GM12878 (cell line): ENCODE data around the gene TIMP2. TPM values are rescaled to one million over a fixed set of nuclear protein-coding genes. Genes with fewer than 3 reads are reported as not detected.

Experiments used
- ATAC-seq: fragments of 200-7000 bp; cut with Tn5 transposase; 3 replicates; pipeline ENCODE4 v1.9.1; 2020; ENCODE audit warnings: mild to moderate bottlenecking, moderate library complexity
- BruUV-seq: library from RNA; stranded (reverse); fragments of 400-500 nt; replicated peaks from 2 replicates; lab custom pipeline; 2021; lab: Mats Ljungman, UMichigan
- CTCF ChIA-PET: fragments of 300-600 bp; sonication (Branson Sonifier 250); formaldehyde crosslinking; extraction: SDS; loops from one replicate; lab custom pipeline; 2021; ENCODE audit warnings: inconsistent platforms; lab: Yijun Ruan, JAX
- POLR2A ChIA-PET: fragments of 350-600 bp; formaldehyde crosslinking; extraction: SDS; loops from one replicate; lab custom pipeline; 2021; ENCODE audit warnings: inconsistent platforms; lab: Charles Lee
- RAD21 ChIA-PET: fragments of 300-600 bp; sonication (Branson Sonifier 250); formaldehyde crosslinking; loops from one replicate; lab custom pipeline; 2023; ENCODE audit warnings: antibody characterized with exemption; ENCODE audit not compliant: unreplicated experiment; lab: Charles Lee
- SMC1A ChIA-PET: fragments of 300-600 bp; sonication (Branson Sonifier 250); formaldehyde crosslinking; loops from one replicate; lab custom pipeline; 2023; ENCODE audit not compliant: unreplicated experiment, uncharacterized antibody; lab: Charles Lee
- DNase-seq: peaks from one replicate; pipeline ENCODE4 v3.0.0-alpha.2; 2011; ENCODE audit warnings: low read depth, low spot score
- FAIRE-seq: peaks from 3 replicates; lab custom pipeline; 2011; peaks lifted over from hg19 to GRCh38; lab: Jason Lieb, UNC
- H2AFZ ChIP-seq: 2 replicates; pipeline ENCODE4 v1.6.0; 2011; ENCODE audit warnings: low read depth, low read length, control low read depth; ENCODE audit not compliant: control insufficient read depth
- H3K27ac ChIP-seq: 2 replicates; pipeline ENCODE4 v1.5.1; 2011; ENCODE audit warnings: control low read depth; ENCODE audit not compliant: control insufficient read depth, insufficient read depth
- H3K27me3 ChIP-seq, 2 experiments: replicated peaks in 1 of 2; 2 replicates each; pipeline versions ENCODE4 v1.6.0 to v1.6.1; 2011; ENCODE audit warnings: low read length in 1 of 2; ENCODE audit not compliant: control insufficient read depth in 2 of 2, insufficient read depth in 2 of 2
- H3K36me3 ChIP-seq, 2 experiments: 2 replicates each; pipeline ENCODE4 v1.5.1; 2011; ENCODE audit warnings: low read length in 1 of 2; ENCODE audit not compliant: control insufficient read depth in 2 of 2, insufficient read depth in 2 of 2
- H3K4me1 ChIP-seq: 2 replicates; pipeline ENCODE4 v1.6.1; 2011; ENCODE audit warnings: mild to moderate bottlenecking, low read length, moderate library complexity, mixed read lengths; ENCODE audit not compliant: control insufficient read depth, insufficient read depth
- H3K4me2 ChIP-seq: 2 replicates; pipeline ENCODE4 v1.6.0; 2011; ENCODE audit warnings: control low read depth; ENCODE audit not compliant: control insufficient read depth, insufficient read depth
- H3K4me3 ChIP-seq: fragments of 200-600 bp; sonication (generic); 2 replicates; pipeline ENCODE4 v1.5.1; 2016
- H3K79me2 ChIP-seq: 2 replicates; pipeline ENCODE4 v1.6.0; 2011; ENCODE audit warnings: low read length; ENCODE audit not compliant: control insufficient read depth, insufficient read depth
- H3K9ac ChIP-seq: 2 replicates; pipeline ENCODE4 v1.8.0; 2011; ENCODE audit warnings: low read length, control low read depth, mixed read lengths; ENCODE audit not compliant: control insufficient read depth, insufficient read depth
- H3K9me3 ChIP-seq: replicated peaks from 3 replicates; pipeline ENCODE4 v1.5.1; 2011; ENCODE audit warnings: mild to moderate bottlenecking, low read length; ENCODE audit not compliant: control insufficient read depth, insufficient read depth
- H4K20me1 ChIP-seq: 2 replicates; pipeline ENCODE4 v1.6.0; 2011; ENCODE audit not compliant: control insufficient read depth, insufficient read depth
- BRCA1 ChIP-seq: IDR thresholded peaks from 2 replicates; pipeline ENCODE4 v1.6.1; 2011; ENCODE audit warnings: low read depth, low read length, improper control_type of control experiment
- CHD1 ChIP-seq: IDR thresholded peaks from 2 replicates; pipeline ENCODE4 v1.6.1; 2012; ENCODE audit warnings: low read depth, low read length, improper control_type of control experiment
- CHD2 ChIP-seq: IDR thresholded peaks from 2 replicates; pipeline ENCODE4 v1.6.1; 2011; ENCODE audit warnings: low read depth, low read length, improper control_type of control experiment, borderline replicate concordance
- GATAD2B ChIP-seq: fragments of 450-650 bp; conservative IDR thresholded peaks from 2 replicates; pipeline ENCODE4 v1.6.1; 2017; ENCODE audit warnings: low read depth, mild to moderate bottlenecking, moderate library complexity
- JUNB ChIP-seq: IDR thresholded peaks from 2 replicates; pipeline ENCODE4 v1.6.1; 2016; ENCODE audit warnings: antibody characterized with exemption, mild to moderate bottlenecking
- RB1 ChIP-seq: fragments of 450-650 bp; formaldehyde crosslinking; IDR thresholded peaks from 2 replicates; pipeline ENCODE4 v1.6.1; 2017; ENCODE audit warnings: mild to moderate bottlenecking, borderline replicate concordance
- RUNX3 ChIP-seq: IDR thresholded peaks from 2 replicates; pipeline ENCODE4 v1.6.1; 2012; ENCODE audit warnings: low read length, inconsistent platforms
- SPI1 ChIP-seq: IDR thresholded peaks from 2 replicates; pipeline ENCODE4 v1.6.1; 2011; ENCODE audit warnings: low read depth, mild to moderate bottlenecking, low read length, moderate library complexity, borderline replicate concordance; ENCODE audit not compliant: insufficient read depth
- SUPT20H ChIP-seq: IDR thresholded peaks from 2 replicates; pipeline ENCODE4 v1.6.1; 2011; ENCODE audit warnings: low read depth, mild to moderate bottlenecking, low read length, moderate library complexity, borderline replicate concordance; ENCODE audit not compliant: control insufficient read depth
- ZSCAN29 ChIP-seq: fragments of 450-650 bp; IDR thresholded peaks from 2 replicates; pipeline ENCODE4 v1.6.1; 2017; ENCODE audit warnings: mild to moderate bottlenecking, moderate library complexity
- WGBS: methylation state at CpG from one replicate; pipeline ENCODE4 v1.1.6; 2016; ENCODE audit warnings: low lambda C conversion rate; ENCODE audit not compliant: insufficient replicate concordance, insufficient coverage; ENCODE audit errors: missing lambda C conversion rate; 5-methylcytosine and 5-hydroxymethylcytosine counted together
- in situ Hi-C: fragments of 300-500 bp; cut with MboI; formaldehyde crosslinking; loops from 9 replicates; pipeline ENCODE4 v1.14.3; 2018; ENCODE audit warnings: mixed read lengths
- intact Hi-C: fragments of 100-400 bp; cut with micrococcal nuclease; formaldehyde crosslinking; loops from one replicate; pipeline ENCODE4 v1.14.2; 2022; ENCODE audit not compliant: unreplicated experiment
- polyA plus RNA-seq, 11 experiments: library from polyadenylated mRNA; depleted of rRNA in 4 of 11; unstranded in 6 of 11; stranded (reverse) in 5 of 11; fragments of >200 nt; fragmentation: Nextera tagmentation in 4 of 11; fragmentation: Illumina TruSeq in 1 of 11; extraction: Ambion mirVana in 4 of 11; extraction: Trizol in 1 of 11; gene quantifications; 1 replicate in 1 of 11; 2 replicates in 10 of 11; pipeline versions ENCODE4 v1.2.1 to v1.2.3, GENCODE V29; 2011 to 2016; ENCODE audit warnings: inconsistent platforms in 2 of 11, missing spikeins in 2 of 11, low read depth in 1 of 11
- total RNA-seq, 4 experiments: library from RNA; depleted of rRNA in 3 of 4; stranded (reverse); fragments of >200 nt in 3 of 4; fragmentation: Illumina TruSeq in 1 of 4; extraction: Trizol in 1 of 4; gene quantifications; 2 replicates each; pipeline versions ENCODE4 v1.2.1 to v1.2.3, GENCODE V29; 2013 to 2021
- TF ChIP-seq, protein P1 (sequence below): fragments of 450-650 bp; formaldehyde crosslinking; IDR thresholded peaks from 2 replicates; pipeline ENCODE4 v1.4.0; 2022; ENCODE audit warnings: mild to moderate bottlenecking, moderate library complexity
- TF ChIP-seq, protein P2 (sequence below): fragments of 450-650 bp; IDR thresholded peaks from 2 replicates; pipeline ENCODE4 v1.6.1; 2017; ENCODE audit warnings: borderline replicate concordance
- TF ChIP-seq, protein P3 (sequence below): fragments of 150-350 bp; IDR thresholded peaks from 2 replicates; pipeline ENCODE4 v1.6.1; 2014; ENCODE audit warnings: mild to moderate bottlenecking, low read depth, low read length
- TF ChIP-seq, protein P4 (sequence below): fragments of 450-650 bp; IDR thresholded peaks from 2 replicates; pipeline ENCODE4 v1.6.1; 2017; ENCODE audit warnings: antibody characterized with exemption, mild to moderate bottlenecking, moderate library complexity

Gene TIMP2
- total and polyA plus RNA-seq, 10 of the 15 experiments (the other 5 are each of a cell fraction or from before 2014, with no cell fraction given), result 0.03 to 0.41 (median 0.04) TPM; not detected in 7

DNA sequence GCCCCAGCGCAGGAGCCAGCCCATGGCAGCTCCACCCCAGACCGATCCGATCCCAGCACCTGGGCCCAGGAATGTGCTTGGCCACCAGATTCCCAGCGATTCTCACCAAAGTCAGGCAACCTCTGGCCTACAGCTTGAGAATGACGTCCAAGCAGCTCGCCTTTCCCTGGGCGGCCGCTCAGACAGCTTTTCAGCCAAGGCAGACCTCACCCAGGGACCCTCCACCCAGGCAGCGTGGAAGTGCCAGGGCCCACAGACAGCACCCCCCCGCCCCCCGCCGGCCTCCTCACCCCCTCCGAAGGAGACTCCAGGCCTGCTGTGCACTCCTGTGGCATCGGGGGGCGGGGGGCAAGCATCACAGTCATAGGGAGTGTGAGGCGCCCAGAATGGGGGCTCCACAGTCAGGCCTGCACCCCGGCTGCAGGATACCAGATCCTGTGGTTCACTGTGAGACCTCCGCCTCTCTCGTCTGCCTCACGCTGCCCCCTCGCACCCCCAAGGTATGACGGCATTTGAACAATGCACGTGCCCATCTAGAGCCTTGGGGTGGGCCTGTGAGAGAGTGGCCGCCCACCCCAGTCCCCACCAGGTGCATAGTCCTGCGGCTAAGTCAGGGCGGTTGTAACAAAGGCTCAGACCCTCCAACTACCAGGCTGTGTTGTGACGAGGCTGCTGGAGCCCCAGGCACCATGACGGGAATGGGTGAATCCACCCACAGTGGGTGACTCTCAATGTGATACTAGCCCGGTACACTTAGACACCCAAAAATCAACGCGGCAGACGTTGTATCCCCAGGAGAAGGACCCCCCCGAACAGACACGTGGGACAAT lies 28.1 kb downstream of the TIMP2 start:
- 36% methylated on average over 32 of the region's 34 CpGs for WGBS
- in situ Hi-C loops (loop anchor here (5.0 kb wide), 1 partner anchor 50 kb away; no protein-coding TSS in a partner anchor), intact Hi-C loops (no loop called here)
- Histone ChIP-seq H3K4me2 (no peak overlapping the region), H3K79me2 (no peaks in the 10 kb centered on the region), H3K4me3 (no peak overlapping the region), H3K27ac (no peak overlapping the region), H3K27me3 (0 out of 4 replicates have a peak, but pooled peaks cover 0 to 2% of the 10 kb centered on the region in 2 experiments), H3K36me3 (no peaks in the 10 kb centered on the region), H3K9ac (no peak overlapping the region), H3K4me1 (no peaks in the 10 kb centered on the region), H4K20me1 (no peaks in the 10 kb centered on the region), H2AFZ (no peak overlapping the region), H3K9me3 (no peaks in the 10 kb centered on the region)
- SMC1A ChIA-PET, result no interaction called here
- CTCF ChIA-PET, result no interaction called here
- ATAC-seq (no peak), DNase-seq (no peak), FAIRE-seq (no peak)
- POLR2A ChIA-PET, result no interaction called here
- TF ChIP-seq, protein P1, sequence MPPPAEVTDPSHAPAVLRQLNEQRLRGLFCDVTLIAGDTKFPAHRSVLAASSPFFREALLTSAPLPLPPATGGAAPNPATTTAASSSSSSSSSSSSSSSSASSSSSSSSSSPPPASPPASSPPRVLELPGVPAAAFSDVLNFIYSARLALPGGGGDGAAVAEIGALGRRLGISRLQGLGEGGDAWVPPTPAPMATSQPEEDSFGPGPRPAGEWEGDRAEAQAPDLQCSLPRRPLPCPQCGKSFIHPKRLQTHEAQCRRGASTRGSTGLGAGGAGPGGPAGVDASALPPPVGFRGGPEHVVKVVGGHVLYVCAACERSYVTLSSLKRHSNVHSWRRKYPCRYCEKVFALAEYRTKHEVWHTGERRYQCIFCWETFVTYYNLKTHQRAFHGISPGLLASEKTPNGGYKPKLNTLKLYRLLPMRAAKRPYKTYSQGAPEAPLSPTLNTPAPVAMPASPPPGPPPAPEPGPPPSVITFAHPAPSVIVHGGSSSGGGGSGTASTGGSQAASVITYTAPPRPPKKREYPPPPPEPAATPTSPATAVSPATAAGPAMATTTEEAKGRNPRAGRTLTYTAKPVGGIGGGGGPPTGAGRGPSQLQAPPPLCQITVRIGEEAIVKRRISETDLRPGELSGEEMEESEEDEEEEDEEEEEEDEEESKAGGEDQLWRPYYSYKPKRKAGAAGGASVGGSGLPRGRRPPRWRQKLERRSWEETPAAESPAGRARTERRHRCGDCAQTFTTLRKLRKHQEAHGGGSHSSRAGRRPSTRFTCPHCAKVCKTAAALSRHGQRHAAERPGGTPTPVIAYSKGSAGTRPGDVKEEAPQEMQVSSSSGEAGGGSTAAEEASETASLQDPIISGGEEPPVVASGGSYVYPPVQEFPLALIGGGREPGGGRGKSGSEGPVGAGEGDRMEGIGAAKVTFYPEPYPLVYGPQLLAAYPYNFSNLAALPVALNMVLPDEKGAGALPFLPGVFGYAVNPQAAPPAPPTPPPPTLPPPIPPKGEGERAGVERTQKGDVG, result no peak
- TF ChIP-seq GATAD2B (no peak), ZSCAN29 (no peak), CHD2 (no peak), JUNB (no peak), SPI1 (no peak), BRCA1 (no peak), RUNX3 (no peak), SUPT20H (no peak), RB1 (no peak), CHD1 (no peak)
- TF ChIP-seq, protein P2, sequence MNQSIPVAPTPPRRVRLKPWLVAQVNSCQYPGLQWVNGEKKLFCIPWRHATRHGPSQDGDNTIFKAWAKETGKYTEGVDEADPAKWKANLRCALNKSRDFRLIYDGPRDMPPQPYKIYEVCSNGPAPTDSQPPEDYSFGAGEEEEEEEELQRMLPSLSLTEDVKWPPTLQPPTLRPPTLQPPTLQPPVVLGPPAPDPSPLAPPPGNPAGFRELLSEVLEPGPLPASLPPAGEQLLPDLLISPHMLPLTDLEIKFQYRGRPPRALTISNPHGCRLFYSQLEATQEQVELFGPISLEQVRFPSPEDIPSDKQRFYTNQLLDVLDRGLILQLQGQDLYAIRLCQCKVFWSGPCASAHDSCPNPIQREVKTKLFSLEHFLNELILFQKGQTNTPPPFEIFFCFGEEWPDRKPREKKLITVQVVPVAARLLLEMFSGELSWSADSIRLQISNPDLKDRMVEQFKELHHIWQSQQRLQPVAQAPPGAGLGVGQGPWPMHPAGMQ, result no peak
- TF ChIP-seq, protein P3, sequence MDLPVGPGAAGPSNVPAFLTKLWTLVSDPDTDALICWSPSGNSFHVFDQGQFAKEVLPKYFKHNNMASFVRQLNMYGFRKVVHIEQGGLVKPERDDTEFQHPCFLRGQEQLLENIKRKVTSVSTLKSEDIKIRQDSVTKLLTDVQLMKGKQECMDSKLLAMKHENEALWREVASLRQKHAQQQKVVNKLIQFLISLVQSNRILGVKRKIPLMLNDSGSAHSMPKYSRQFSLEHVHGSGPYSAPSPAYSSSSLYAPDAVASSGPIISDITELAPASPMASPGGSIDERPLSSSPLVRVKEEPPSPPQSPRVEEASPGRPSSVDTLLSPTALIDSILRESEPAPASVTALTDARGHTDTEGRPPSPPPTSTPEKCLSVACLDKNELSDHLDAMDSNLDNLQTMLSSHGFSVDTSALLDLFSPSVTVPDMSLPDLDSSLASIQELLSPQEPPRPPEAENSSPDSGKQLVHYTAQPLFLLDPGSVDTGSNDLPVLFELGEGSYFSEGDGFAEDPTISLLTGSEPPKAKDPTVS, result no peak
- TF ChIP-seq, protein P4, sequence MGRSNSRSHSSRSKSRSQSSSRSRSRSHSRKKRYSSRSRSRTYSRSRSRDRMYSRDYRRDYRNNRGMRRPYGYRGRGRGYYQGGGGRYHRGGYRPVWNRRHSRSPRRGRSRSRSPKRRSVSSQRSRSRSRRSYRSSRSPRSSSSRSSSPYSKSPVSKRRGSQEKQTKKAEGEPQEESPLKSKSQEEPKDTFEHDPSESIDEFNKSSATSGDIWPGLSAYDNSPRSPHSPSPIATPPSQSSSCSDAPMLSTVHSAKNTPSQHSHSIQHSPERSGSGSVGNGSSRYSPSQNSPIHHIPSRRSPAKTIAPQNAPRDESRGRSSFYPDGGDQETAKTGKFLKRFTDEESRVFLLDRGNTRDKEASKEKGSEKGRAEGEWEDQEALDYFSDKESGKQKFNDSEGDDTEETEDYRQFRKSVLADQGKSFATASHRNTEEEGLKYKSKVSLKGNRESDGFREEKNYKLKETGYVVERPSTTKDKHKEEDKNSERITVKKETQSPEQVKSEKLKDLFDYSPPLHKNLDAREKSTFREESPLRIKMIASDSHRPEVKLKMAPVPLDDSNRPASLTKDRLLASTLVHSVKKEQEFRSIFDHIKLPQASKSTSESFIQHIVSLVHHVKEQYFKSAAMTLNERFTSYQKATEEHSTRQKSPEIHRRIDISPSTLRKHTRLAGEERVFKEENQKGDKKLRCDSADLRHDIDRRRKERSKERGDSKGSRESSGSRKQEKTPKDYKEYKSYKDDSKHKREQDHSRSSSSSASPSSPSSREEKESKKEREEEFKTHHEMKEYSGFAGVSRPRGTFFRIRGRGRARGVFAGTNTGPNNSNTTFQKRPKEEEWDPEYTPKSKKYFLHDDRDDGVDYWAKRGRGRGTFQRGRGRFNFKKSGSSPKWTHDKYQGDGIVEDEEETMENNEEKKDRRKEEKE, result no peak
- RAD21 ChIA-PET, result no interaction called here
- BruUV-seq, result no TSS peak
